Pulmonary artery endothelial cell (primary cell): ENCODE measurements around the gene PCTP. TPM values are rescaled to one million over a fixed set of nuclear protein-coding genes. Genes with fewer than 3 reads are reported as not detected.

Source experiments
- DNase-seq: peaks from one replicate; pipeline ENCODE4 v3.0.0-alpha.2; 2011; ENCODE audit warnings: low read depth, low spot score
- total RNA-seq: library from RNA; depleted of rRNA; stranded (reverse); fragments of >200 nt; gene quantifications from 2 replicates; pipeline ENCODE4 v1.2.3, GENCODE V29; 2014

The PCTP gene
- 22.6 and 24.5 TPM in 2 replicates for total RNA-seq

GRCh38 chr17:55750750-55751657 lies at the start of gene PCTP:
Gene PCTP (plus strand): TSS chr17:55751051. CDS start chr17:55751104, 53 bp downstream.
- peak; percentile 47 for DNase-seq

- DNase-seq = no peak
Measured at GRCh38 chr17:55702150-55702549, 48.7 kb upstream of the PCTP start.

- no peak for DNase-seq
Measured at GRCh38 chr17:55704401-55704800, 46.5 kb upstream of the PCTP start.

- DNase-seq = no peak
Measured at GRCh38 chr17:55705847-55706246, 45.0 kb upstream of the PCTP start.

- DNase-seq = no peak
Measured at GRCh38 chr17:55706808-55707773, 43.8 kb upstream of the PCTP start.

- no peak for DNase-seq
Measured at GRCh38 chr17:55708175-55708974, 42.5 kb upstream of the PCTP start.

GRCh38 chr17:55709440-55709839 lies 41.4 kb upstream of the PCTP start:
- DNase-seq = no peak

- no peak for DNase-seq
Measured at GRCh38 chr17:55709984-55710383, 40.9 kb upstream of the PCTP start.

- DNase-seq = no peak
Measured at GRCh38 chr17:55710410-55710809, 40.4 kb upstream of the PCTP start.

GRCh38 chr17:55710829-55711496 lies 39.9 kb upstream of the PCTP start:
- no peak for DNase-seq

- DNase-seq = no peak
Measured at GRCh38 chr17:55717432-55717831, 33.4 kb upstream of the PCTP start.

GRCh38 chr17:55717898-55718735 lies 32.7 kb upstream of the PCTP start:
- DNase-seq = peak; percentile 35

GRCh38 chr17:55720919-55721836 lies 29.7 kb upstream of the PCTP start:
- no peak for DNase-seq

GRCh38 chr17:55722016-55722736 lies 28.7 kb upstream of the PCTP start:
- no peak for DNase-seq

- peak; percentile 57 for DNase-seq
Measured at GRCh38 chr17:55722742-55723487, 27.9 kb upstream of the PCTP start, which contains the start of gene TMEM100. Gene TMEM100 (minus strand): TSS chr17:55722864. CDS start chr17:55721070, 1,794 bp downstream.

GRCh38 chr17:55723488-55723848 lies 27.4 kb upstream of the PCTP start:
- no peak for DNase-seq

GRCh38 chr17:55726440-55726839 lies 24.4 kb upstream of the PCTP start:
- DNase-seq = peak; percentile 17
